Body of pancreas (tissue), 4 donors: ENCODE data around the gene RPL12. TPM values are rescaled to one million over a fixed set of nuclear protein-coding genes. Genes with fewer than 3 reads are reported as not detected.
"Not testable (repeated sequence)": the region's sequence is repeated elsewhere in the genome, so short reads cannot be mapped to it uniquely, and the experiment has no call there.

Experiments
- ATAC-seq: fragments of 150-250 bp; one replicate; pipeline ENCODE4 v1.9.1; 2016
- DNase-seq, 4 donors: peaks; one replicate each; pipeline ENCODE4 v3.0.0-alpha.2; 2019
- H3K27ac ChIP-seq, 4 donors: fragments of 200-600 bp; sonication (generic); 1 replicate in 3 of 4; 2 replicates in 1 of 4; pipeline versions ENCODE4 v1.5.1 to v1.6.1; 2016 to 2019; ENCODE audit warnings: mild to moderate bottlenecking in 1 of 4, mixed read lengths in 1 of 4, moderate library complexity in 1 of 4
- H3K27me3 ChIP-seq, 2 donors: fragments of 200-600 bp; sonication (generic); one replicate each; pipeline ENCODE4 v1.6.0; 2016; ENCODE audit warnings: mild to moderate bottlenecking in 1 of 2
- H3K36me3 ChIP-seq, 2 donors: fragments of 200-600 bp; sonication (generic); replicated peaks in 1 of 2; 2 replicates each; pipeline ENCODE4 v1.5.1; 2016; ENCODE audit warnings: low read depth in 2 of 2; ENCODE audit not compliant: insufficient read depth in 1 of 2
- H3K4me1 ChIP-seq: fragments of 200-600 bp; sonication (generic); one replicate; pipeline ENCODE4 v1.6.0; 2016
- H3K4me3 ChIP-seq, 2 donors: fragments of 200-600 bp; sonication (generic); 1 replicate in 1 of 2; 2 replicates in 1 of 2; pipeline ENCODE4 v1.5.1; 2016 to 2019
- H3K9me3 ChIP-seq, 3 donors: fragments of 200-600 bp; sonication (generic); 1 replicate in 2 of 3; 2 replicates in 1 of 3; pipeline ENCODE4 v1.5.1; 2016
- POLR2A ChIP-seq, 3 donors: fragments of 450-650 bp; IDR thresholded peaks; one replicate each; pipeline ENCODE4 v1.6.1; 2016; ENCODE audit warnings: antibody characterized with exemption in 3 of 3, mild to moderate bottlenecking in 2 of 3
- WGBS, 2 donors: methylation state at CpG; one replicate each; pipeline ENCODE4 v1.1.5; 2017; 5-methylcytosine and 5-hydroxymethylcytosine counted together
- intact Hi-C: fragments of 100-400 bp; cut with DNase I; formaldehyde crosslinking; loops from one replicate; pipeline ENCODE4 v1.15.1; 2023
- total RNA-seq, 2 donors: library from RNA; depleted of rRNA; stranded (reverse); fragments of >200 nt; gene quantifications; one replicate each; pipeline ENCODE4 v1.1.0, GENCODE V29; 2016
- TF ChIP-seq, protein P1 (sequence below), 7 experiments: fragments of 450-650 bp in 4 of 7; fragments of 200-600 bp in 3 of 7; sonication (generic) in 3 of 7; IDR thresholded peaks; one replicate each; pipeline ENCODE4 v1.5.1; 2016 to 2019; ENCODE audit warnings: antibody characterized with exemption in 7 of 7

The RPL12 gene
- total RNA-seq, 2 donors from 2014 or later: 994 to 1,261 TPM

GRCh38 chr9:127474592-127474991 lies 23.4 kb upstream of the RPL12 start:
- intact Hi-C loops: loop anchor here (10.0 kb wide), 1 partner anchor 190 kb away; no protein-coding TSS in a partner anchor
- Histone ChIP-seq H3K27me3 (no peaks in the 10 kb centered on the region), H3K4me3 (no peak overlapping the region), H3K4me1 (no peaks in the 10 kb centered on the region), H3K9me3 (no peaks in the 10 kb centered on the region), H3K27ac (no peak overlapping the region), H3K36me3 (peaks cover 0 to 5% of the 10 kb centered on the region in 2 donors)
- DNase-seq (no peak), ATAC-seq (no peak)
- WGBS, 2 donors: 86 to 91% methylated on average over 4 to 5 of the region's 5 CpGs
- TF ChIP-seq, protein P1, sequence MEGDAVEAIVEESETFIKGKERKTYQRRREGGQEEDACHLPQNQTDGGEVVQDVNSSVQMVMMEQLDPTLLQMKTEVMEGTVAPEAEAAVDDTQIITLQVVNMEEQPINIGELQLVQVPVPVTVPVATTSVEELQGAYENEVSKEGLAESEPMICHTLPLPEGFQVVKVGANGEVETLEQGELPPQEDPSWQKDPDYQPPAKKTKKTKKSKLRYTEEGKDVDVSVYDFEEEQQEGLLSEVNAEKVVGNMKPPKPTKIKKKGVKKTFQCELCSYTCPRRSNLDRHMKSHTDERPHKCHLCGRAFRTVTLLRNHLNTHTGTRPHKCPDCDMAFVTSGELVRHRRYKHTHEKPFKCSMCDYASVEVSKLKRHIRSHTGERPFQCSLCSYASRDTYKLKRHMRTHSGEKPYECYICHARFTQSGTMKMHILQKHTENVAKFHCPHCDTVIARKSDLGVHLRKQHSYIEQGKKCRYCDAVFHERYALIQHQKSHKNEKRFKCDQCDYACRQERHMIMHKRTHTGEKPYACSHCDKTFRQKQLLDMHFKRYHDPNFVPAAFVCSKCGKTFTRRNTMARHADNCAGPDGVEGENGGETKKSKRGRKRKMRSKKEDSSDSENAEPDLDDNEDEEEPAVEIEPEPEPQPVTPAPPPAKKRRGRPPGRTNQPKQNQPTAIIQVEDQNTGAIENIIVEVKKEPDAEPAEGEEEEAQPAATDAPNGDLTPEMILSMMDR (IDR thresholded peaks at IDR 0.05): no peak
- TF ChIP-seq POLR2A (IDR thresholded peaks at IDR 0.05): no peak

- peaks cover 0 to 2% of the 10 kb centered on the region in 2 donors for H3K36me3 ChIP-seq
- DNase-seq (no peak), ATAC-seq (no peak)
- 81 to 86% methylated on average over 4 of the region's 4 CpGs for WGBS, 2 donors
- TF ChIP-seq, protein P1 (IDR thresholded peaks at IDR 0.05): no peak
- no peak for TF ChIP-seq POLR2A (IDR thresholded peaks at IDR 0.05)
- no peaks in the 10 kb centered on the region for H3K9me3 ChIP-seq
- H3K4me3 ChIP-seq: no peak overlapping the region
- intact Hi-C loops: loop anchor here (10.0 kb wide), 1 partner anchor 191 kb away; no protein-coding TSS in a partner anchor
- H3K4me1 ChIP-seq: no peaks in the 10 kb centered on the region
- H3K27me3 ChIP-seq: no peaks in the 10 kb centered on the region
- H3K27ac ChIP-seq: no peak overlapping the region
These were observed 22.7 kb upstream of the RPL12 start for GRCh38 chr9:127473932-127474331.

DNA sequence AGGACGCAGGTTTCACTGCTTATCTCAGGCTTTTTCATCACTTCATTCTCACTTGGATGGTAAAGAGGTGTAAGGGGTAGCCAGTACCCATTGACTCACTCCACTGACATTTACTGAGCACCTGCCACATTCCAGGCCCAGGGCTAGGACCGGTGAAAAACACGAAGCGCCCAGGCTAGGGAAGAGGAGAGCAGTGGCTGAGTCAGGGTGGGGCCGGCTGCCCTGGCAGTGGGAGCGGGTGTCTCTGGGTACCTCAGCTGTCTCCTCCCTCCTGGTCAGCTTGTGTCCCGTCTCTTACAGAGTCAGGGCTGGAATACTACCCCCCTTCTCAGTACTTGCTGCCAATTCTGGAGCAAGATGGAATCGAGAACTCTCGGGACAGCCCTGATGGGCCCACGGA lies 22.3 kb upstream of the RPL12 start:
- no peak for TF ChIP-seq POLR2A (IDR thresholded peaks at IDR 0.05)
- TF ChIP-seq, protein P1 (IDR thresholded peaks at IDR 0.05): no peak
- DNase-seq (no peak), ATAC-seq (no peak)
- Histone ChIP-seq H3K27ac (no peak overlapping the region), H3K36me3 (peaks cover 0 to 2% of the 10 kb centered on the region in 2 donors), H3K4me3 (no peak overlapping the region), H3K27me3 (no peaks in the 10 kb centered on the region), H3K4me1 (no peaks in the 10 kb centered on the region), H3K9me3 (no peaks in the 10 kb centered on the region)
- WGBS, 2 donors: 82 to 94% methylated on average over 3 to 10 of the region's 10 CpGs
- intact Hi-C loops: loop anchor here (10.0 kb wide), 1 partner anchor 191 kb away; no protein-coding TSS in a partner anchor

- Histone ChIP-seq H3K36me3 (peaks cover 0 to 2% of the 10 kb centered on the region in 2 donors), H3K27ac (no peak overlapping the region), H3K9me3 (no peaks in the 10 kb centered on the region), H3K27me3 (no peaks in the 10 kb centered on the region), H3K4me1 (no peaks in the 10 kb centered on the region), H3K4me3 (no peak overlapping the region)
- WGBS, 2 donors: 92 to 97% methylated on average over 3 of the region's 3 CpGs
- DNase-seq (no peak), ATAC-seq (no peak)
- TF ChIP-seq, protein P1 (IDR thresholded peaks at IDR 0.05): no peak
- no peak for TF ChIP-seq POLR2A (IDR thresholded peaks at IDR 0.05)
- intact Hi-C loops: loop anchor here (10.0 kb wide), 1 partner anchor 194 kb away; no protein-coding TSS in a partner anchor
These were observed 19.5 kb upstream of the RPL12 start for GRCh38 chr9:127470662-127471061.

DNA sequence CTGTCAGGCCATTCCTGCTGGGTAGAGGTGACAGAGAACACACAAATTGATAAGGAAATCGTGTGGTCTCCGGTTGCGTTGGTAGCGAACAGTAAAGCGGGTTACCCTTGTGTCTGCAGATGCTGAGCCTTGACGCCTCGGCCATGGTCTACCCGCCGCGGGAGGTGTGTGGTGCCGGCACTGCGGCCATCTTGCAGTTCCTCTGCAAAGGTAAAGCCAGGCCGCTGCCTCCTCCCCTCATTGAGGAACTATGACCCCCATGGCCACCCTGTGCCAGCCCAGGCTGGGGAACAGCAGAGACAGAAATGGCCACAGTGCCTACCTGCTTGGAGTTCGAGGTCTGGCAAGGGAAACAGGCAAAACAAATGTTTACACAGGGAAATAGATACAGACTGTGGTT lies 16.4 kb upstream of the RPL12 start:
- no peak overlapping the region for H3K4me3 ChIP-seq
- H3K36me3 ChIP-seq: peaks cover 0 to 3% of the 10 kb centered on the region in 2 donors
- 87 to 88% methylated on average over 5 to 14 of the region's 14 CpGs for WGBS, 2 donors
- intact Hi-C loops: no loop called here
- no peaks in the 10 kb centered on the region for H3K9me3 ChIP-seq
- no peaks in the 10 kb centered on the region for H3K27me3 ChIP-seq
- no peak for TF ChIP-seq POLR2A (IDR thresholded peaks at IDR 0.05)
- TF ChIP-seq, protein P1 (IDR thresholded peaks at IDR 0.05): no peak
- no peak overlapping the region for H3K27ac ChIP-seq
- no peak for ATAC-seq
- no peak for DNase-seq
- H3K4me1 ChIP-seq: no peaks in the 10 kb centered on the region

GRCh38 chr9:127466407-127466917 lies 15.3 kb upstream of the RPL12 start:
- 97 to 98% methylated on average over 3 to 5 of the region's 5 CpGs for WGBS, 2 donors

More at GRCh38 chr9:127466407-127466917, 15.3 kb upstream of the RPL12 start:
- H3K4me1 ChIP-seq, H3K4me3 ChIP-seq, intact Hi-C loops, H3K27ac ChIP-seq, H3K36me3 ChIP-seq, ATAC-seq, DNase-seq, H3K27me3 ChIP-seq, H3K9me3 ChIP-seq: not testable (repeated sequence)
